Measurements from ENCODE around the gene PRPF19. TPM values are rescaled to one million over a fixed set of nuclear protein-coding genes. Genes with fewer than 3 reads are reported as not detected.

Gene PRPF19
- total and polyA plus RNA-seq, 9 of the 15 experiments (the other 6 are each of a cell fraction or from before 2014, with no cell fraction given), result 9.4 to 212 (median 73.2) TPM

GRCh38 chr11:60916669-60917206 is 10.4 kb upstream of the PRPF19 start:
- H3K36me3 ChIP-seq (ENCODE audit: control insufficient read depth, insufficient read depth, low read length), result peaks cover 45% of the 10 kb centered on the region
- no peaks in the 10 kb centered on the region for H3K27me3 ChIP-seq (ENCODE audit: control insufficient read depth in 2 of 2, insufficient read depth in 2 of 2, low read length in 2 of 2)
- H3K9ac ChIP-seq (ENCODE audit: insufficient read depth in 1 of 2, low read depth in 2 of 2, low read length in 2 of 2), result peak overlapping the region in 1 of 2 experiments; percentile 39; a peak in 1 of 4 replicates
- H3K9me1 ChIP-seq (ENCODE audit: control insufficient read depth, insufficient read depth, low read length), result no peaks in the 10 kb centered on the region
- H2AFZ ChIP-seq (ENCODE audit: low read depth, low read length), result no peak overlapping the region
- intact Hi-C loops (cut with micrococcal nuclease) (no loop called here), in situ Hi-C loops (cut with MboI) (no loop called here)
- TF ChIP-seq, protein P1, sequence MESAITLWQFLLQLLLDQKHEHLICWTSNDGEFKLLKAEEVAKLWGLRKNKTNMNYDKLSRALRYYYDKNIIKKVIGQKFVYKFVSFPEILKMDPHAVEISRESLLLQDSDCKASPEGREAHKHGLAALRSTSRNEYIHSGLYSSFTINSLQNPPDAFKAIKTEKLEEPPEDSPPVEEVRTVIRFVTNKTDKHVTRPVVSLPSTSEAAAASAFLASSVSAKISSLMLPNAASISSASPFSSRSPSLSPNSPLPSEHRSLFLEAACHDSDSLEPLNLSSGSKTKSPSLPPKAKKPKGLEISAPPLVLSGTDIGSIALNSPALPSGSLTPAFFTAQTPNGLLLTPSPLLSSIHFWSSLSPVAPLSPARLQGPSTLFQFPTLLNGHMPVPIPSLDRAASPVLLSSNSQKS (CRISPR knock-in tag; IDR thresholded peaks at IDR 0.05), result no peak
- TF ChIP-seq DDX20 (tag; IDR thresholded peaks at IDR 0.05; ENCODE audit: low read depth) (no peak), ZNF140 (CRISPR knock-in tag; IDR thresholded peaks at IDR 0.05) (no peak), FOXP4 (CRISPR knock-in tag; IDR thresholded peaks at IDR 0.05; ENCODE audit: borderline replicate concordance) (no peak), SMAD4 (CRISPR knock-in tag; conservative IDR thresholded peaks at IDR 0.05) (no peak), ZNF398 (CRISPR knock-in tag; IDR thresholded peaks at IDR 0.05) (no peak), BRF2 (IDR thresholded peaks at IDR 0.05; ENCODE audit: borderline replicate concordance, insufficient read depth, insufficient read length) (no peak), SMAD3 (CRISPR knock-in tag; conservative IDR thresholded peaks at IDR 0.05) (no peak), HDAC8 (tag; IDR thresholded peaks at IDR 0.05) (no peak), TOE1 (IDR thresholded peaks at IDR 0.05; ENCODE audit: borderline replicate concordance) (no peak), TOE1 (CRISPR knock-in tag; IDR thresholded peaks at IDR 0.05; ENCODE audit: borderline replicate concordance, low read depth) (no peak), ATF2 (CRISPR knock-in tag; IDR thresholded peaks at IDR 0.05) (no peak), HIVEP1 (CRISPR knock-in tag; IDR thresholded peaks at IDR 0.05) (no peak)
- ChIA-PET POLR2A (interaction anchor here (0.6 to 2.3 kb wide), 3 partner anchors 11 to 1147 kb away, joined by 3 to 14 read pairs (median 4); partner anchors contain the start of gene PRPF19), CTCF (ENCODE audit: low intra/inter-chr PET ratio) (no interaction called here)
- no peak for DNase-seq (ENCODE audit: extremely low read depth in 1 of 4, low spot score in 3 of 4)
- H3K27ac ChIP-seq (ENCODE audit: extremely low read depth, low read depth, low read length), result no peak overlapping the region
- no peak overlapping the region for H3K4me2 ChIP-seq (ENCODE audit: insufficient read depth, low read length)
- peaks cover 5% of the 10 kb centered on the region; the same call in 1 of the 2 replicates for H4K20me1 ChIP-seq (replicated peaks; ENCODE audit: control insufficient read depth, insufficient read depth, low read length)
- ATAC-seq, result no peak
- no TSS peak for BruUV-seq (replicated peaks)
- 83% methylated on average over 2 of the region's 3 CpGs for WGBS (ENCODE audit: insufficient coverage, low coverage, missing lambda C conversion rate)
- peaks cover 17 to 29% of the 10 kb centered on the region in 2 experiments; a peak in 4 of 5 replicates for H3K4me1 ChIP-seq (replicated peaks in 1 of 2; ENCODE audit: control insufficient read depth in 2 of 2, insufficient read depth in 2 of 2, low read length in 2 of 2)
- H3K79me2 ChIP-seq (ENCODE audit: control insufficient read depth, insufficient read depth, low read length), result peaks cover 54% of the 10 kb centered on the region
- FAIRE-seq, result no peak
- H3K9me3 ChIP-seq (replicated peaks; ENCODE audit: control insufficient read depth, insufficient read depth, low read depth, low read length), result no peaks in the 10 kb centered on the region
- no peak overlapping the region for H3K4me3 ChIP-seq
